CD4-positive, alpha-beta T cell (primary cell): Measurements from ENCODE around the gene SLC5A9. TPM values are rescaled to one million over a fixed set of nuclear protein-coding genes. Genes with fewer than 3 reads are reported as not detected.

Source experiments
- ATAC-seq: fragments of 200-7000 bp; cut with Tn5 transposase; one replicate; pipeline ENCODE4 v1.10.0; 2022; ENCODE audit warnings: mild to moderate bottlenecking; ENCODE audit not compliant: poor library complexity
- CTCF ChIA-PET: fragments of 350-600 bp; sonication (Branson Sonifier 250); formaldehyde crosslinking; loops from one replicate; lab custom pipeline; 2021; ENCODE audit warnings: antibody characterized with exemption, inconsistent platforms; lab: Charles Lee
- POLR2A ChIA-PET: fragments of 350-600 bp; sonication (Branson Sonifier 250); formaldehyde crosslinking; loops from one replicate; lab custom pipeline; 2021; ENCODE audit warnings: antibody characterized with exemption, inconsistent platforms; lab: Charles Lee
- DNase-seq, 14 experiments: peaks; one replicate each; pipeline ENCODE4 v3.0.0-alpha.2; 2013 to 2020; ENCODE audit warnings: mixed read lengths in 2 of 14
- H3K27ac ChIP-seq, 2 donors: one replicate each; pipeline versions ENCODE4 v1.5.1 to v1.7.0; 2013; ENCODE audit warnings: low read length in 2 of 2, low read depth in 1 of 2, mild to moderate bottlenecking in 1 of 2
- H3K27me3 ChIP-seq, 2 experiments: 1 replicate in 1 of 2; 2 replicates in 1 of 2; pipeline versions ENCODE4 v1.6.1 to v1.7.0; 2013; ENCODE audit warnings: low read length in 2 of 2, control low read depth in 1 of 2, mild to moderate bottlenecking in 1 of 2, moderate library complexity in 1 of 2; ENCODE audit not compliant: insufficient read depth in 2 of 2, control insufficient read depth in 1 of 2
- H3K36me3 ChIP-seq: one replicate; pipeline ENCODE4 v1.6.1; 2013; ENCODE audit warnings: low read length, control low read depth; ENCODE audit not compliant: insufficient read depth
- H3K4me1 ChIP-seq: one replicate; pipeline ENCODE4 v1.6.1; 2013; ENCODE audit warnings: low read length, control low read depth; ENCODE audit not compliant: insufficient read depth
- H3K4me3 ChIP-seq: one replicate; pipeline ENCODE4 v1.5.1; 2013; ENCODE audit warnings: mild to moderate bottlenecking, low read length, moderate library complexity
- H3K9me3 ChIP-seq, 2 experiments: 1 replicate in 1 of 2; 2 replicates in 1 of 2; pipeline versions ENCODE4 v1.6.1 to v1.7.0; 2013; ENCODE audit warnings: low read length in 2 of 2, mild to moderate bottlenecking in 2 of 2, control low read depth in 1 of 2, moderate library complexity in 1 of 2; ENCODE audit not compliant: control insufficient read depth in 1 of 2, insufficient read depth in 1 of 2
- H3K27ac Mint-ChIP-seq: one replicate; pipeline ENCODE4 v1.8.0; 2020; ENCODE audit warnings: mixed read lengths
- H3K27me3 Mint-ChIP-seq: one replicate; pipeline ENCODE4 v1.8.0; 2021; ENCODE audit warnings: mixed read lengths
- H3K36me3 Mint-ChIP-seq: one replicate; pipeline ENCODE4 v1.8.0; 2021; ENCODE audit warnings: low read depth, mixed read lengths
- H3K4me1 Mint-ChIP-seq: one replicate; pipeline ENCODE4 v1.8.0; 2021; ENCODE audit warnings: low read depth, mixed read lengths
- H3K4me3 Mint-ChIP-seq: one replicate; pipeline ENCODE4 v1.8.0; 2020; ENCODE audit warnings: mild to moderate bottlenecking, mixed read lengths
- H3K9me3 Mint-ChIP-seq: one replicate; pipeline ENCODE4 v1.8.0; 2020; ENCODE audit warnings: mixed read lengths
- CTCF ChIP-seq: fragments of 200-600 bp; IDR thresholded peaks from one replicate; pipeline ENCODE4 v1.8.0; 2022; ENCODE audit warnings: antibody characterized with exemption, mild to moderate bottlenecking
- intact Hi-C, 2 experiments: fragments of 100-400 bp; cut with DNase I in 1 of 2; cut with micrococcal nuclease in 1 of 2; formaldehyde crosslinking; loops; one replicate each; pipeline versions ENCODE4 v1.15.1 to v1.9.0; 2023 to 2025; cut with DNase I, micrococcal nuclease
- total RNA-seq, 174 experiments: library from RNA in 2 of 174; stranded (reverse) in 2 of 174; gene quantifications; one replicate each; pipeline ENCODE4 v1.2.3 and lab custom pipeline; 2021 to 2026

The SLC5A9 gene
- total RNA-seq, 2 experiments from 2014 or later: not detected

- POLR2A ChIA-PET: no interaction called here
- Mint-ChIP-seq H3K27ac (no peak overlapping the region), H3K27me3 (peaks cover 19% of the 10 kb centered on the region), H3K9me3 (no peaks in the 10 kb centered on the region), H3K4me3 (no peak overlapping the region), H3K4me1 (no peaks in the 10 kb centered on the region), H3K36me3 (no peaks in the 10 kb centered on the region)
- H3K9me3 ChIP-seq: no peaks in the 10 kb centered on the region
- DNase-seq: no peak
- intact Hi-C loops: no loop called here
- CTCF ChIA-PET: no interaction called here
- H3K36me3 ChIP-seq: no peaks in the 10 kb centered on the region
- H3K4me1 ChIP-seq: no peaks in the 10 kb centered on the region
- no peak for TF ChIP-seq CTCF
- H3K27ac ChIP-seq: no peak overlapping the region
- no peak for ATAC-seq
- H3K4me3 ChIP-seq: no peak overlapping the region
- peaks cover 0 to 13% of the 10 kb centered on the region in 2 experiments for H3K27me3 ChIP-seq
These were observed 40.7 kb upstream of the SLC5A9 start for GRCh38 chr1:48181669-48182367.

DNA sequence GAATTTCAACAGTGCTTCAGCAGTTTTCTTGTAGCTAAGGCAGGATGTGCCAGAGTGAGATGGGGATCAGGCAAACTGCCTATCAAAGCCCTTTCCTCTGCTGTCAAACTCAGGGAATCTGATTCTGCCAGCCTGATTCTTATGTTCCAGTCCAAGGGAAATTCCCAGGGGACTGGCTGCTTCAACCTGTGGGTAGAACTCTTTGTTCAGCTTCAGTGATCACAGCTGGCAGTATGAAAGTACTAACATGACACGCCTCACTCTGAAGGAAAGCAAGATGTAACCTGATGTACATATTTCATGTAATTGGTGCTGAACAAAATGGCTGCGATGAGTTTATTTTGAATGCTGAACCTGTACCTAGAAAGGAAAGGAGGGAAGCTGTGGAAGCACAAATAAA, 40.1 kb upstream of the SLC5A9 start:
- H3K27ac ChIP-seq: no peak overlapping the region
- Mint-ChIP-seq H3K27me3 (peaks cover 19% of the 10 kb centered on the region), H3K4me3 (no peak overlapping the region), H3K9me3 (no peaks in the 10 kb centered on the region), H3K27ac (no peak overlapping the region), H3K4me1 (no peaks in the 10 kb centered on the region), H3K36me3 (no peaks in the 10 kb centered on the region)
- POLR2A ChIA-PET: no interaction called here
- peaks cover 0 to under 1% of the 10 kb centered on the region in 2 experiments for H3K9me3 ChIP-seq
- ATAC-seq (no peak), DNase-seq (no peak)
- peaks cover 0 to 8% of the 10 kb centered on the region in 2 experiments for H3K27me3 ChIP-seq
- no peaks in the 10 kb centered on the region for H3K36me3 ChIP-seq
- no peak overlapping the region for H3K4me3 ChIP-seq
- no peaks in the 10 kb centered on the region for H3K4me1 ChIP-seq
- CTCF ChIA-PET: no interaction called here
- intact Hi-C loops: no loop called here
- no peak for TF ChIP-seq CTCF

GRCh38 chr1:48186306-48186839, 36.1 kb upstream of the SLC5A9 start:
- H3K4me3 ChIP-seq: no peak overlapping the region
- no peak overlapping the region for H3K27ac ChIP-seq
- peaks cover 0 to 6% of the 10 kb centered on the region in 2 experiments for H3K27me3 ChIP-seq
- ATAC-seq (no peak), DNase-seq (no peak)
- peaks cover 0 to 11% of the 10 kb centered on the region in 2 experiments for H3K9me3 ChIP-seq
- Mint-ChIP-seq H3K27ac (no peak overlapping the region), H3K36me3 (no peaks in the 10 kb centered on the region), H3K9me3 (no peaks in the 10 kb centered on the region), H3K4me3 (no peak overlapping the region), H3K4me1 (no peaks in the 10 kb centered on the region), H3K27me3 (peaks cover 25% of the 10 kb centered on the region)
- POLR2A ChIA-PET: no interaction called here
- CTCF ChIA-PET: no interaction called here
- no peaks in the 10 kb centered on the region for H3K4me1 ChIP-seq
- intact Hi-C loops: no loop called here
- no peaks in the 10 kb centered on the region for H3K36me3 ChIP-seq
- TF ChIP-seq CTCF: no peak
